ENCODE results near the gene GSAP. TPM values are rescaled to one million over a fixed set of nuclear protein-coding genes. Genes with fewer than 3 reads are reported as not detected.
A peak's percentile ranks its signal among the peaks of the same experiment; 100 is the strongest.

GSAP gene
- total RNA-seq, 1 experiment from 2014 or later, result 6.5 TPM

- Histone ChIP-seq H3K4me1 (ENCODE audit: insufficient read depth, low read length) (peaks cover 32% of the 10 kb centered on the region), H3F3A (ENCODE audit: low read length, unreplicated experiment) (no peaks in the 10 kb centered on the region), H3K4me2 (ENCODE audit: low read length) (peak overlapping the region; percentile 34; the same call in 1 of the 2 replicates), H3K9me3 (ENCODE audit: low read length) (no peaks in the 10 kb centered on the region), H3K36me3 (ENCODE audit: low read depth, low read length) (0 out of 2 replicates have a peak, but pooled peaks cover 3% of the 10 kb centered on the region), H4K20me1 (ENCODE audit: low read length) (no peaks in the 10 kb centered on the region), H3K9ac (ENCODE audit: low read length) (peak overlapping the region; percentile 61), H3K4me3 (ENCODE audit: low read length) (no peak overlapping the region), H3K27ac (ENCODE audit: low read length) (peak overlapping the region; percentile 69), H2AFZ (ENCODE audit: low read length) (peak overlapping the region; percentile 59; the same call in 1 of the 2 replicates), H3K27me3 (ENCODE audit: low read length) (no peaks in the 10 kb centered on the region), H3K9me2 (replicated peaks; ENCODE audit: low read length) (no peaks in the 10 kb centered on the region), H3K79me2 (ENCODE audit: low read length) (no peaks in the 10 kb centered on the region)
- ChIA-PET CTCF (no interaction called here), POLR2A (ENCODE audit: unreplicated experiment) (no interaction called here)
- ATAC-seq (peak; percentile 27), DNase-seq (peak; percentile 43)
- intact Hi-C loops (cut with micrococcal nuclease), result no loop called here
- TF ChIP-seq EZH2phosphoT487 (IDR thresholded peaks at IDR 0.05; ENCODE audit: borderline replicate concordance, low read length) (no peak), EZH2 (IDR thresholded peaks at IDR 0.05; ENCODE audit: low read length, unreplicated experiment) (no peak), CTCF (conservative IDR thresholded peaks at IDR 0.05; ENCODE audit: low read depth, low read length) (no peak)
- BruUV-seq (replicated peaks), result no TSS peak
Observed at GRCh38 chr7:77306231-77307067, 109.7 kb downstream of the GSAP start.

GRCh38 chr7:77295549-77295948, 120.6 kb downstream of the GSAP start:
- Histone ChIP-seq H3K4me1 (ENCODE audit: insufficient read depth, low read length) (no peaks in the 10 kb centered on the region), H2AFZ (ENCODE audit: low read length) (no peak overlapping the region), H3F3A (ENCODE audit: low read length, unreplicated experiment) (no peaks in the 10 kb centered on the region), H3K79me2 (ENCODE audit: low read length) (no peaks in the 10 kb centered on the region), H3K4me2 (ENCODE audit: low read length) (no peak overlapping the region), H3K27me3 (ENCODE audit: low read length) (no peaks in the 10 kb centered on the region), H3K27ac (ENCODE audit: low read length) (no peak overlapping the region), H3K36me3 (ENCODE audit: low read depth, low read length) (no peaks in the 10 kb centered on the region), H4K20me1 (ENCODE audit: low read length) (no peaks in the 10 kb centered on the region), H3K9me3 (ENCODE audit: low read length) (no peaks in the 10 kb centered on the region), H3K9me2 (replicated peaks; ENCODE audit: low read length) (no peaks in the 10 kb centered on the region), H3K4me3 (ENCODE audit: low read length) (no peak overlapping the region), H3K9ac (ENCODE audit: low read length) (no peak overlapping the region)
- POLR2A ChIA-PET (ENCODE audit: unreplicated experiment), result no interaction called here
- intact Hi-C loops (cut with micrococcal nuclease), result no loop called here
- TF ChIP-seq EZH2 (IDR thresholded peaks at IDR 0.05; ENCODE audit: low read length, unreplicated experiment) (no peak), CTCF (conservative IDR thresholded peaks at IDR 0.05; ENCODE audit: low read depth, low read length) (no peak), EZH2phosphoT487 (IDR thresholded peaks at IDR 0.05; ENCODE audit: borderline replicate concordance, low read length) (no peak)
- no TSS peak for BruUV-seq (replicated peaks)
- ATAC-seq (no peak), DNase-seq (no peak)
- CTCF ChIA-PET, result no interaction called here

GRCh38 chr7:77293046-77293445, 123.1 kb downstream of the GSAP start:
- ChIA-PET POLR2A (ENCODE audit: unreplicated experiment) (no interaction called here), CTCF (no interaction called here)
- DNase-seq, result no peak
- TF ChIP-seq EZH2 (IDR thresholded peaks at IDR 0.05; ENCODE audit: low read length, unreplicated experiment), result no peak
- TF ChIP-seq CTCF (conservative IDR thresholded peaks at IDR 0.05; ENCODE audit: low read depth, low read length), result peak; percentile 27
- no peak for ATAC-seq
- BruUV-seq (replicated peaks), result no TSS peak
- Histone ChIP-seq H3K9me3 (ENCODE audit: low read length) (no peaks in the 10 kb centered on the region), H3F3A (ENCODE audit: low read length, unreplicated experiment) (no peaks in the 10 kb centered on the region), H3K9ac (ENCODE audit: low read length) (no peak overlapping the region), H3K27ac (ENCODE audit: low read length) (no peak overlapping the region), H3K4me2 (ENCODE audit: low read length) (no peak overlapping the region), H2AFZ (ENCODE audit: low read length) (no peak overlapping the region), H3K27me3 (ENCODE audit: low read length) (no peaks in the 10 kb centered on the region), H3K79me2 (ENCODE audit: low read length) (no peaks in the 10 kb centered on the region), H3K4me1 (ENCODE audit: insufficient read depth, low read length) (no peaks in the 10 kb centered on the region), H4K20me1 (ENCODE audit: low read length) (no peaks in the 10 kb centered on the region), H3K36me3 (ENCODE audit: low read depth, low read length) (no peaks in the 10 kb centered on the region), H3K4me3 (ENCODE audit: low read length) (no peak overlapping the region), H3K9me2 (replicated peaks; ENCODE audit: low read length) (no peaks in the 10 kb centered on the region)
- intact Hi-C loops (cut with micrococcal nuclease), result no loop called here
